GM23338 (cell line): ENCODE data around the gene SLC15A4. TPM values are rescaled to one million over a fixed set of nuclear protein-coding genes. Genes with fewer than 3 reads are reported as not detected.

Experiments
- ATAC-seq: fragments of 200-7000 bp; cut with Tn5 transposase; 3 replicates; pipeline ENCODE4 v1.9.1; 2020
- DNase-seq: peaks from one replicate; pipeline ENCODE4 v3.0.0-alpha.2; 2015; ENCODE audit warnings: low spot score
- H2AFZ ChIP-seq: fragments of 200-600 bp; sonication (generic); 2 replicates; pipeline ENCODE4 v1.8.0; 2016; ENCODE audit warnings: antibody characterized with exemption, mild to moderate bottlenecking, moderate library complexity
- H3F3A ChIP-seq: fragments of 200-600 bp; sonication (generic); replicated peaks from 2 replicates; pipeline ENCODE4 v1.8.0; 2017; ENCODE audit warnings: antibody characterized with exemption, mixed run types, low read depth
- H3K27ac ChIP-seq: fragments of 200-600 bp; sonication (generic); 2 replicates; pipeline ENCODE4 v1.6.1; 2016; ENCODE audit warnings: low read depth
- H3K27me3 ChIP-seq: fragments of 200-600 bp; sonication (generic); 2 replicates; pipeline ENCODE4 v1.8.0; 2016; ENCODE audit warnings: mild to moderate bottlenecking, mixed run types, moderate library complexity; ENCODE audit not compliant: insufficient read depth
- H3K36me3 ChIP-seq: fragments of 200-600 bp; sonication (generic); 2 replicates; pipeline ENCODE4 v1.8.0; 2016; ENCODE audit warnings: mild to moderate bottlenecking; ENCODE audit not compliant: insufficient read depth
- H3K4me1 ChIP-seq: fragments of 200-600 bp; sonication (generic); 2 replicates; pipeline ENCODE4 v1.8.0; 2016; ENCODE audit warnings: mild to moderate bottlenecking, moderate library complexity; ENCODE audit not compliant: insufficient read depth
- H3K4me2 ChIP-seq: fragments of 200-600 bp; sonication (generic); 2 replicates; pipeline ENCODE4 v1.7.1; 2017; ENCODE audit warnings: mixed run types
- H3K4me3 ChIP-seq: fragments of 200-600 bp; sonication (generic); 2 replicates; pipeline ENCODE4 v1.6.1; 2016; ENCODE audit warnings: mixed run types
- H3K79me2 ChIP-seq: fragments of 200-600 bp; sonication (generic); replicated peaks from 2 replicates; pipeline ENCODE4 v1.8.0; 2017; ENCODE audit warnings: mild to moderate bottlenecking; ENCODE audit not compliant: insufficient read depth
- H3K9me2 ChIP-seq: fragments of 200-600 bp; sonication (generic); 2 replicates; pipeline ENCODE4 v1.8.0; 2017; ENCODE audit not compliant: insufficient read depth
- H4K20me1 ChIP-seq: fragments of 200-600 bp; sonication (generic); replicated peaks from 2 replicates; pipeline ENCODE4 v1.8.0; 2017; ENCODE audit warnings: mild to moderate bottlenecking; ENCODE audit not compliant: insufficient read depth
- H3K27ac Mint-ChIP-seq: 2 replicates; pipeline ENCODE4 v1.8.0; 2020; ENCODE audit warnings: inconsistent platforms, mild to moderate bottlenecking, moderate library complexity, mixed read lengths
- H3K27me3 Mint-ChIP-seq: 3 replicates; pipeline ENCODE4 v1.8.0; 2022; ENCODE audit warnings: low read depth, mild to moderate bottlenecking, moderate library complexity, mixed read lengths, inconsistent platforms; ENCODE audit not compliant: insufficient read depth, poor library complexity
- H3K36me3 Mint-ChIP-seq: 3 replicates; pipeline ENCODE4 v1.8.0; 2021; ENCODE audit warnings: low read depth, mild to moderate bottlenecking, inconsistent platforms, moderate library complexity, mixed read lengths
- H3K4me1 Mint-ChIP-seq: 3 replicates; pipeline ENCODE4 v1.8.0; 2020; ENCODE audit warnings: mild to moderate bottlenecking, inconsistent platforms, mixed read lengths
- H3K4me3 Mint-ChIP-seq: 3 replicates; pipeline ENCODE4 v1.8.0; 2021; ENCODE audit warnings: moderate library complexity, mild to moderate bottlenecking, inconsistent platforms, mixed read lengths
- H3K9me3 Mint-ChIP-seq: 3 replicates; pipeline ENCODE4 v1.8.0; 2020; ENCODE audit warnings: moderate library complexity, mild to moderate bottlenecking, inconsistent platforms, mixed read lengths
- EZH2phosphoT487 ChIP-seq: fragments of 200-600 bp; sonication (generic); IDR thresholded peaks from one replicate; pipeline ENCODE4 v1.8.1; 2018; ENCODE audit warnings: antibody characterized with exemption; ENCODE audit not compliant: unreplicated experiment
- NANOG ChIP-seq: IDR thresholded peaks from 2 replicates; pipeline ENCODE4 v1.6.1; 2016; ENCODE audit warnings: antibody characterized with exemption, borderline replicate concordance
- ZNF331 ChIP-seq: fragments of 250-450 bp; sonication (Bioruptor Pico); IDR thresholded peaks from 2 replicates; pipeline ENCODE4 v1.5.0; 2020; ENCODE audit warnings: low read depth, mild to moderate bottlenecking, moderate library complexity
- polyA plus RNA-seq: library from polyadenylated mRNA; unstranded; fragments of >200 nt; fragmentation: Nextera tagmentation; extraction: Ambion mirVana; gene quantifications from 2 replicates; pipeline ENCODE4 v1.2.1, GENCODE V29; 2016
- total RNA-seq: library from RNA; depleted of rRNA; stranded (reverse); fragments of >200 nt; shearing (Covaris generic); gene quantifications from 2 replicates; pipeline ENCODE4 v1.2.3, GENCODE V29; 2014
- TF ChIP-seq, protein P1 (sequence below): fragments of 250-450 bp; sonication (Bioruptor Pico); IDR thresholded peaks from 2 replicates; pipeline ENCODE4 v1.5.0; 2020; ENCODE audit warnings: mild to moderate bottlenecking, moderate library complexity

SLC15A4 gene
- total and polyA plus RNA-seq, 2 experiments from 2014 or later, result 7.7 to 30.3 TPM

DNA sequence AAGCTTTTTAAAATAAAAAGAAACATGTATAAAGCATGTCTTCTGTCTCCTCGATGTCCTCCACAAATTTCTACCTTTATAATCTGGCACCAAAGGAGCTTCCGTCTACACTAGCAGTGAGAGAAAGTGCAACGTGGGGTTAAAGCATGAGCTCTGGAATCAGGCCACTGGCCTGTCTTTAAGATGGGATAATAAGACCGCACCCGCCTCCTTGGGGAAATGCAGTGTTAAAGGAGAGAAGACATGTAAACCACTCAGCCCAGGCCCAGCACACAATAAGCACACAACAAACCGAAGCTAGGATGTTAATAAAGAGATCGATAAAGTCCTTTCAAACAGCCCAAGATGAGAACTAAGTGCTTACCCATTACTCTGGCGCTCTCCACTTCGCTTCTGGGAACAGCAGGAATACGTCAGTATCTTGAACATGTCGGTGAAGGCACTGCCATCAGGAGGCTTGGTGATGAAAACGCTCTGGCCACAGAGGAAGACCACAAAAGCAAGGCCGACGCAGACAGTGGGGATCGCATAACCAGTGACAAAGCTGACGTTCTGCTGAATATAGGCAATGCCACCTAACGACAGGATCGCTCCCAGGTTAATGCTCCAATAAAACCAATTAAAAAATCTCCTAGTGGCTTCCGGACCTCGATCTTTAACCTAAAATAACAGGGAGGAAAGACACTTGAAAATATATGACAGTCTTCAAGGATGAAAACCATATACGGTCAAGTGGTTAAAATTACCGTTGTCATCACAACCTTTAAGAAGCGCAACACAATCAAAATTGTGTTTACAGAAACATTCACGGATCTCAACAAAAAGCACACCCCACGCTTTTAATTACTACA lies 9.1 kb downstream of the SLC15A4 start (continued):
- TF ChIP-seq, protein P1, sequence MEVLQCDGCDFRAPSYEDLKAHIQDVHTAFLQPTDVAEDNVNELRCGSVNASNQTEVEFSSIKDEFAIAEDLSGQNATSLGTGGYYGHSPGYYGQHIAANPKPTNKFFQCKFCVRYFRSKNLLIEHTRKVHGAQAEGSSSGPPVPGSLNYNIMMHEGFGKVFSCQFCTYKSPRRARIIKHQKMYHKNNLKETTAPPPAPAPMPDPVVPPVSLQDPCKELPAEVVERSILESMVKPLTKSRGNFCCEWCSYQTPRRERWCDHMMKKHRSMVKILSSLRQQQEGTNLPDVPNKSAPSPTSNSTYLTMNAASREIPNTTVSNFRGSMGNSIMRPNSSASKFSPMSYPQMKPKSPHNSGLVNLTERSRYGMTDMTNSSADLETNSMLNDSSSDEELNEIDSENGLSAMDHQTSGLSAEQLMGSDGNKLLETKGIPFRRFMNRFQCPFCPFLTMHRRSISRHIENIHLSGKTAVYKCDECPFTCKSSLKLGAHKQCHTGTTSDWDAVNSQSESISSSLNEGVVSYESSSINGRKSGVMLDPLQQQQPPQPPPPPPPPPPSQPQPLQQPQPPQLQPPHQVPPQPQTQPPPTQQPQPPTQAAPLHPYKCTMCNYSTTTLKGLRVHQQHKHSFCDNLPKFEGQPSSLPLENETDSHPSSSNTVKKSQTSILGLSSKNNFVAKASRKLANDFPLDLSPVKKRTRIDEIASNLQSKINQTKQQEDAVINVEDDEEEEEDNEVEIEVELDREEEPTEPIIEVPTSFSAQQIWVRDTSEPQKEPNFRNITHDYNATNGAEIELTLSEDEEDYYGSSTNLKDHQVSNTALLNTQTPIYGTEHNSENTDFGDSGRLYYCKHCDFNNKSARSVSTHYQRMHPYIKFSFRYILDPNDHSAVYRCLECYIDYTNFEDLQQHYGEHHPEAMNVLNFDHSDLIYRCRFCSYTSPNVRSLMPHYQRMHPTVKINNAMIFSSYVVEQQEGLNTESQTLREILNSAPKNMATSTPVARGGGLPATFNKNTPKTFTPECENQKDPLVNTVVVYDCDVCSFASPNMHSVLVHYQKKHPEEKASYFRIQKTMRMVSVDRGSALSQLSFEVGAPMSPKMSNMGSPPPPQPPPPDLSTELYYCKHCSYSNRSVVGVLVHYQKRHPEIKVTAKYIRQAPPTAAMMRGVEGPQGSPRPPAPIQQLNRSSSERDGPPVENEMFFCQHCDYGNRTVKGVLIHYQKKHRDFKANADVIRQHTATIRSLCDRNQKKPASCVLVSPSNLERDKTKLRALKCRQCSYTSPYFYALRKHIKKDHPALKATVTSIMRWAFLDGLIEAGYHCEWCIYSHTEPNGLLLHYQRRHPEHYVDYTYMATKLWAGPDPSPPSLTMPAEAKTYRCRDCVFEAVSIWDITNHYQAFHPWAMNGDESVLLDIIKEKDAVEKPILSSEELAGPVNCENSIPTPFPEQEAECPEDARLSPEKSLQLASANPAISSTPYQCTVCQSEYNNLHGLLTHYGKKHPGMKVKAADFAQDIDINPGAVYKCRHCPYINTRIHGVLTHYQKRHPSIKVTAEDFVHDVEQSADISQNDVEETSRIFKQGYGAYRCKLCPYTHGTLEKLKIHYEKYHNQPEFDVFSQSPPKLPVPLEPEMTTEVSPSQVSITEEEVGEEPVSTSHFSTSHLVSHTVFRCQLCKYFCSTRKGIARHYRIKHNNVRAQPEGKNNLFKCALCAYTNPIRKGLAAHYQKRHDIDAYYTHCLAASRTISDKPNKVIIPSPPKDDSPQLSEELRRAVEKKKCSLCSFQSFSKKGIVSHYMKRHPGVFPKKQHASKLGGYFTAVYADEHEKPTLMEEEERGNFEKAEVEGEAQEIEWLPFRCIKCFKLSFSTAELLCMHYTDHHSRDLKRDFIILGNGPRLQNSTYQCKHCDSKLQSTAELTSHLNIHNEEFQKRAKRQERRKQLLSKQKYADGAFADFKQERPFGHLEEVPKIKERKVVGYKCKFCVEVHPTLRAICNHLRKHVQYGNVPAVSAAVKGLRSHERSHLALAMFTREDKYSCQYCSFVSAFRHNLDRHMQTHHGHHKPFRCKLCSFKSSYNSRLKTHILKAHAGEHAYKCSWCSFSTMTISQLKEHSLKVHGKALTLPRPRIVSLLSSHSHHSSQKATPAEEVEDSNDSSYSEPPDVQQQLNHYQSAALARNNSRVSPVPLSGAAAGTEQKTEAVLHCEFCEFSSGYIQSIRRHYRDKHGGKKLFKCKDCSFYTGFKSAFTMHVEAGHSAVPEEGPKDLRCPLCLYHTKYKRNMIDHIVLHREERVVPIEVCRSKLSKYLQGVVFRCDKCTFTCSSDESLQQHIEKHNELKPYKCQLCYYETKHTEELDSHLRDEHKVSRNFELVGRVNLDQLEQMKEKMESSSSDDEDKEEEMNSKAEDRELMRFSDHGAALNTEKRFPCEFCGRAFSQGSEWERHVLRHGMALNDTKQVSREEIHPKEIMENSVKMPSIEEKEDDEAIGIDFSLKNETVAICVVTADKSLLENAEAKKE (CRISPR knock-in tag), result no peak

DNA sequence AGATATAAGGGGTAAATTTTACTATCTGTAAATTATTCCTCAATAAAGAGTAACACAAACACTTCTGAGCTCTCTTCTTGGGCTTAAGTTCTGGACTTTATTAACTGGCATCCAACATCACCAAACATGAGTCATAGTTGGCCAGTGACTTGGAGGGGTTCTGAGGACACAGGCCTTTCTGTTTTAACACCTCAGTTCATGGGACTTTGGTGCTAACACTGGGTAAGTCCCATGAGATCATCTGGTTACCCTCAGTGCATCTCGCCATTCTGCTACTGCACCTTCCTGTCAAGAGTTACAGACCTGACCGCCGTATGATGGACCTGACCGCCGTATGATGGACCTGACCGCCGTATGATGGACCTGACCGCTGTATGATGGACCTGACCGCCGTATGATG lies 9.9 kb downstream of the SLC15A4 start:
- H4K20me1 ChIP-seq, result peaks cover 24% of the 10 kb centered on the region
- peaks cover 88% of the 10 kb centered on the region for H3K9me3 Mint-ChIP-seq
- no peak overlapping the region for H3K27ac ChIP-seq
- no peak for TF ChIP-seq NANOG
- no peak for TF ChIP-seq ZNF331
- TF ChIP-seq, protein P1 (CRISPR knock-in tag), result no peak
- no peak for TF ChIP-seq EZH2phosphoT487

More for the DNA sequence above, 9.9 kb downstream of the SLC15A4 start:
- Histone ChIP-seq H3K27me3 (no peaks in the 10 kb centered on the region), H3K4me3 (no peak overlapping the region), H3K4me2 (no peak overlapping the region), H3F3A (no peaks in the 10 kb centered on the region), H2AFZ (no peak overlapping the region), H3K9me2 (no peaks in the 10 kb centered on the region), H3K36me3 (no peaks in the 10 kb centered on the region), H3K4me1 (peaks cover 5% of the 10 kb centered on the region; the same call in 1 of the 2 replicates), H3K79me2 (peaks cover 91% of the 10 kb centered on the region)
- Mint-ChIP-seq H3K27ac (no peak overlapping the region), H3K4me3 (no peak overlapping the region), H3K4me1 (peaks cover 20% of the 10 kb centered on the region), H3K36me3 (peaks cover 35% of the 10 kb centered on the region), H3K27me3 (peaks cover 1% of the 10 kb centered on the region)
- DNase-seq (no peak), ATAC-seq (no peak)
